NCI-H2227 (cell line): Measurements from ENCODE around the gene UBAP1.
"Not testable (repeated sequence)": the region's sequence is repeated elsewhere in the genome, so short reads cannot be mapped to it uniquely, and the experiment has no call there.

Source experiments
- DNase-seq: peaks from one replicate; lab custom pipeline; 2025; ENCODE audit not compliant: unreplicated experiment; lab: John Stamatoyannopoulos, UW

UBAP1 gene

DNA sequence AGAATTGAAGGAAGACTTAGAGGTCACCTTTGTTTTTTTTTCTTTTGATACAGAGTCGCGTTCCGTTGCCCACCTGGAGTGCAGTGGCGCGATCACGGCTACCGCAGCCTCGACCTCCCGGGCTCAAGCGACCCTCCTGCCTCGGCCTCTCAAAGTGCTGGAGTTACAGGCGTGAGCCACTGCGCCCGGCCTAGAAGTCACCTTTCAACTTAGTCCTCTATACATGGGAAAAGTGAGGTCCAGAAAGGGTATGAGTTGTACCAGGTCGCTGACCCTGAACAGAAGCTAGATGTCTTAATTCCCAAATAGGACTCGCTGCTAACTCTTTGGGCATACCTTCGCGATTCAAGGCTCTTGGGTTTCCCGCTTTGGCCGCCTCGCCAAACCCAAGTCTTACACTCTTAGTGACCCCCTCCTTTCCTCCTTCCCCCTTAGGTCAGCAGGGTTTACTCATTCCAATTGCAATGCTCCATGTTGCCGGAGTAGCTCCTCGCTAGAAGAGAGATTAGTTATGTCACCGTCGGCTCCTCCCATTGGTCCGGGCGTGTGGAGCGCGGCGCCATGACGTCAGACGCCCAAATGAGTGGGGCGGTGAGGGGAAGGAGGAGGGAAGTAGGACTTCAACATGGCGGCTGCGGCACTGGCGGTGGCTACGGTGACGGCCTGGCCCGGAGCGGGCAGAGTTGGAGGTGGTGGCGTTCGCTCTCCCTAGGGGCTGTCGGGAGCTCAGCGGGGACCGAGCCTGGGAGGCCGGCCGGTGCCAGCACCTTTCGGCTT, at the start of gene UBAP1:
Gene UBAP1, plus strand, starts transcription at position 608 of the 777 bp plus-strand sequence. CDS start 41,872 bp downstream, outside the sequence.
- peak; percentile 94 for DNase-seq

DNA sequence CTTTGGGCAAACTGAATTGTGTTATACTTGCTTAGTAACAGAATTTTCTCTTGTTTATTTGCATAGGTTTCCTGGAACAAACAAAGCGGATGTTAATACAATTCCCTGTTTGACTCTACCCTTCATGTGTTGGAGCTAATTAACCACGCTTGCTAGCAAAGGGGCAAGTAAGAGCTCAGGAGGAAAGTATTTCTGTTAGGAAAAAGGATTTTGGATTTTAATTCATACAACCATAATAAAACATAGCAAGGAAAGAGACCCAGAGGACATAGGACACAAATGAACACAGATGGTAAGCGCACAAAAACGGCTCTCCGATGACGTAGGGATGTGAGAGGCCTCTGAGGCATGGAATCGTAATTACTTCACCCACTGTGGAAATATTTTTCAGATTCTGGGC, 47.3 kb upstream of the UBAP1 start:
- no peak for DNase-seq

DNA sequence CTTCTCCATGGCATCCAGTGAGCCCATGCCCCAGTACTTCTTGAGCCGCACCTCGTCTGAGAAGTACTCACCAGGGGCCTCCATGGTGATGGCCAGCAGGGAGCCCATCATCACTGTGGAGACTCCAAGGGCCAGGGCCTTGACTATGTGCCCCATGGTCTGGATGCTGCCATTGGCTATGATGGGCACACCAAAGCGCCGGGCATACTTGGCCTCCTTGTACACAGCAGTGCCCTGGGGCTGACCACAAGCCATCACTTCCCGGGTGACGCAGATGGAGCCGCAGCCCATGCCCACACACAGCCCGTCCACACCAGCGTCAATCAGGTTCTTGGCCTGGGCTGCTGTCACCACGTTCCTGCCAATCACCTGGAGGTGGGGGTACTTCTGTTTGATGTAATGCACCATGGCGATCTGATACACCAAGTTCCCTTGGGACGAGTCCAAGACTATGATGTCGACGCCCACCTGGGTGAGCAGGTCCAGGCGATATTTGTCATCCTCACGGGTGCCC, 45.4 kb upstream of the UBAP1 start:
- no peak for DNase-seq

GRCh38 chr9:34134521-34134920, 44.3 kb upstream of the UBAP1 start:
- DNase-seq = no peak

DNA sequence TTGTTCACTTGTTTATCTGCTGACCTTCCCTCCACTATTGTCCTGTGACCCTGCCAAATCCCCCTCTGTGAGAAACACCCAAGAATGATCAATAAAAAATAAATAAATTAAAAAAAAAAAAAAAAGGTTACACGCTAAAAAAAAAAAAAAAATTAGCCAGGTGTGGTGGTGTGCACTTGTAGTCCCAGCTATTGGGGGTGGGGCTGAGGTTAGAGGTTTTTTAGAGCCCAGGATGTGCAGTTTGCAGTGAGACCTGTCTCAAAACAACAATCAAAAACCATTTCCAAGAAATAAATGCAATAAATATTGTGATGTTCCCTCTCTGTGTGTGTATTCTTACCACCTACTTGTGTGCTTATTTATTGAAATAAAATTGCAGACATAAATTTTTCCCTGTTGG, 40.2 kb upstream of the UBAP1 start:
- not testable (repeated sequence) for DNase-seq

DNA sequence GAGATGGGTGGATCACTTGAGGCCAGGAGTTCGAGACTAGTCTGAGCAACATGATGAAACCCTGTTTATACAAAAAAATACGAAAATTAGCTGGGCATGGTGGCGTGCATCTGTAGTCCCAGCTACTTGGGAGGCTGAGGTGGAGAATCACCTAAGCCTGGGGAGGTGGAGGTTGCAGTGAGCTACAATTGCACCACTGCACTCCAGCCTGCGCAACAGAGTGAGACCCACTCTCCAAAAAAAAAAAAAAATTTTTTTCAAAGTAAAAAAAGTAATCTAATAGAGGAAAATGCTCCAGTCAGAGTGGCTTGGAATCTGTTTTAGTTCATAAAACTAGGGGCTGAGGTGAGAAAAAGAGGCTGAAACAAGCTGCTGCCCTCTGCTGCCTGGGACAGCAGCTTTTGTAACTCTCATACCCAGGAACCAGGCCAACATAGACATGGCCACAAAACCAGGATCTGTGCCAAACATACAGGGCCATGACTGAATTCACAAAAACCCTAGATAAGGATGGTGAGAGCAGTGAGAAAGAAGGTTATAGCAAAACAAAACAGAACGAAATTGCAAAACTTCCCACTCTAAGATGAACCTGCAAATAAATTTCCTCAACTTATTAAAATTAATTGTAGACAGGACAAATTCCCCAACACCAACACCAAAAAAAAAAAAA, 39.2 kb upstream of the UBAP1 start:
- DNase-seq = no peak

DNA sequence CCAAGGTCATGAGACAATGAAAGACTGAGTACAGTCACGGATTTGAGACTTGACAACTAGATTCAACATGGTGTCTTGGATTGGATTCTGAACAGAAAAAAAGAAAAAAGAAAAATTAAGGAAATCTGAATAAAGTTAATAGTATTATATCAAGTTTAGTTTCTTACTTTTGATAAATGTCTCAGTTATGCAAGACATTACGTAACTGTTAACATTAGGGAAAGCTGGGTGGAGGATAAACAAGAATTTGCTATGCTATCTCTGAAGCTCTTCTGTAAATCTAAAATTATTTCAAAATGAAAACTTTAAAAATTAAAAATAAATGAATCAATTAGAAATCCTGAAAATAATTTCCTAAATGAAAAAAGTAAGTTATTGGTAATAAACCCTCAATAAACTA, 38.0 kb upstream of the UBAP1 start:
- no peak for DNase-seq

DNA sequence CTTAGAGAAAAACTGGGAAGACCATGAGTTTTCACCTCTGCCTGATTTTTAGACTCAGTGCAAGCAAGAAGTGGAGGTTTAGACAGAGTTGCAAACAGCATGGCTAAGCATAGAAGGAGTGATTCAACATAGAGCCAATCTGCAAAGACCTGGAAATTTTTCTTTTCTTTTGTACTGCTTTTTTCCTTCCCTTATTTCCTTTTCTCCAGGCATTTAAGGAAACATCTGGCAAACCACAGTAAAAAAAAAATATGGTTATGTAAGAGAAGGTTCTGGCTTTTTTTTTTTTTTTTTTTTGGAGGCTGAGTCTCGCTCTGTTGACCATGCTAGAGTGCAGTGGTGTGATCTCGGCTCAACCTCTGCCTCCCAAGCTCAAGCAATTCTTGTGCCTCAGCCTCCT, 35.7 kb upstream of the UBAP1 start:
- DNase-seq = no peak

GRCh38 chr9:34145165-34145564, 33.7 kb upstream of the UBAP1 start:
- peak; percentile 37 for DNase-seq

GRCh38 chr9:34151398-34151797, 27.4 kb upstream of the UBAP1 start:
- DNase-seq = no peak

DNA sequence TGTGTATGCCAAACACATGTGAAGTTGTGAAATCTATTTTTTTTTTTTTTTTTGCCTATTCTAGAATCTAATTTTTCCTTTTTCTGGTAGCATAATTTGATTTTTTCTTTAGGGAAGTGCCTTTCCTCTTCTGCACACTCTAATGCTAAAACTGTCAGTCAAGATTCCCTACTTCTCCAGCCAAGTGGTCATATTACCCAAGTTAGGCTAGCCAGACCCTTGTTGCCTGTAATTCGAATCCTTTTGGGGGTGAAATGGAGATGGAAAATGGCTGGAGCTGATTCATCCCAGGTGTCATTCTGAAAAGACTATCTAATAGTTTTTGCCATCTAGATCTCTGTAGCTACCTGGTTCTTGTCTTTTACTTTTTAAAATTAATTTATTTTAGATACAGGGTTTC, 24.8 kb upstream of the UBAP1 start:
- DNase-seq = no peak

DNA sequence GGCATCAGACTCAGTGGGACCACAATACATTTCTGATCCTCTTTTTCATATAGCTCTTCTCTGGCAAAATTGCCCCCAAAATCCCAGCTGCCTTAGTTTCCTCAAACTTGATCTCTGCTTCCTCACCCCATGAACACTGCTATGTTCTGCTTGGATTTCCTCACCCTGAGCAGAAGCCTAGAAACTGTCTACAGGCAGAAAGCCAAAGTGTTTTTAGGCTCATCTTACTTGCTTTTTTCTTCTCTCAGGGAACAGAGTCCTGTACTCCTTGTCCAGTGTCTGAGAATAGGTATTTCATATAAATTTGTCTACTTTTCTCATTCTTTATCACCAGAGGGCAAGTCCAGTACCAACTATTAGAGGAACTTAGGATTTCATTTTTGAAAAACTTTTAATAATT, 21.5 kb upstream of the UBAP1 start:
- DNase-seq = no peak

- DNase-seq = no peak
These were observed 20.9 kb upstream of the UBAP1 start for GRCh38 chr9:34157898-34158297.

DNA sequence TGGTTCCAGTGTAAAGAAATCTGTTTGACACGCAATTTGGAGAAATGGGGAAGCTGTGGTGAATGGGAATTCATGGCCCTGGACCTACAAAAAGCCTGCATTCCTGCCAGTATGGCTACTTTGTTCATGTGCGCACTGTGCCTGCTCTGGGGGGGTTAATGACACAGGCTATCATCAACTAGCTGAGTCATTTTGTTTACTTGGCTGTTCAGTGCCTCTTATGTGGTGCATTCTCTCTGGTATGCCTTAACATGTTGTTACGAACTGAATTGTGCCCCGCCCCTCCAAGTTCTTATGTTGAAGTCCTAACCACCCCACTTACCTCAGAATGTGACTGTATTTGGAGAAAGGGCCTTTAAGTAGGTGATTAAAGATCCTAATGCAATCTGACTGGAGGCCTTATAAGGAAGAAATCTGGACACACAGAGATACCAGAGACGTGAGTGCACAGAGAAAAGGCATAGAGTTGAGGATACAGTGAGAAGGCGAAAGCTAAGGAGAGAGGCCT, 20.4 kb upstream of the UBAP1 start:
- peak; percentile 72 for DNase-seq

DNA sequence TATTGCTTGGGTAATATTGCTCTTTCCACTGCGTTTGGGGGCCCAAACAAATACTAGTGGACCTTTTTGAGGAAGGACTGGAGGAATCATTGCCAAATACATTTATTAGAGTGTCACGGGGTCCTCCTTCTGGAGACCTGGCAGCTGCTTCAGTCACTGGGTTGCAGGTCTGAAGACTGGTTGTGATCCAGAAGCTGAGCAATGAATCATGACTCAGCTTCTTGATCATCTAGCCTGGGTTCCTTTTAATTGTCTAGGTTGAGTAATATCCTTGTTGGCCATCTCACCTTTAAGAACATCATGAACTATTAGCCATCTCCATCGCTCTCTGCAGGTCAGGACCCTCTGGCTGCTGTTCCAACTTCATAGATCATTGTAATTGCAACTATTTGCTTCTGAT, 15.4 kb upstream of the UBAP1 start:
- no peak for DNase-seq

- DNase-seq = no peak
These were observed 9.7 kb upstream of the UBAP1 start for GRCh38 chr9:34169125-34169524.

- no peak for DNase-seq
These were observed 8.4 kb upstream of the UBAP1 start for GRCh38 chr9:34170237-34170991.

GRCh38 chr9:34171753-34172535, 6.9 kb upstream of the UBAP1 start:
- no peak for DNase-seq

DNA sequence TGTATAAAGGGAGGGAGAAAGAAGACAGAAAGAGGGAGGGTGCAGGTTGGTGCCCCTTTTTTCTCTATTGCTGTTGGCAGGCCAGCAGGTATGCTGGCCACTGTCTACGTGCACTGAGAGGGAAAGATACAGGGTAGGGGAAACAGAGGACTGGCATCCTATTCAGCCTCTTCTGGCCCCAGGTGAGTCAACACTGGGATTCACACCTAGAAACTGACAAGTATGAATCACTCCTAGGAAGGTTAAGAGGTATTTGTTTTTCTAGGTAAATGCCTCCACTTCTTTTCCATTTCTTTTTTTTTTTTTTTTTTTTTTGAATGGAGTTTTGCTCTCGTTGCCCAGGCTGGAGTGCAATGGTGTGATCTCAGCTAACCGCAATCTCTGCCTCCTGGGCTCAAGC, 2.8 kb upstream of the UBAP1 start:
- no peak for DNase-seq

DNA sequence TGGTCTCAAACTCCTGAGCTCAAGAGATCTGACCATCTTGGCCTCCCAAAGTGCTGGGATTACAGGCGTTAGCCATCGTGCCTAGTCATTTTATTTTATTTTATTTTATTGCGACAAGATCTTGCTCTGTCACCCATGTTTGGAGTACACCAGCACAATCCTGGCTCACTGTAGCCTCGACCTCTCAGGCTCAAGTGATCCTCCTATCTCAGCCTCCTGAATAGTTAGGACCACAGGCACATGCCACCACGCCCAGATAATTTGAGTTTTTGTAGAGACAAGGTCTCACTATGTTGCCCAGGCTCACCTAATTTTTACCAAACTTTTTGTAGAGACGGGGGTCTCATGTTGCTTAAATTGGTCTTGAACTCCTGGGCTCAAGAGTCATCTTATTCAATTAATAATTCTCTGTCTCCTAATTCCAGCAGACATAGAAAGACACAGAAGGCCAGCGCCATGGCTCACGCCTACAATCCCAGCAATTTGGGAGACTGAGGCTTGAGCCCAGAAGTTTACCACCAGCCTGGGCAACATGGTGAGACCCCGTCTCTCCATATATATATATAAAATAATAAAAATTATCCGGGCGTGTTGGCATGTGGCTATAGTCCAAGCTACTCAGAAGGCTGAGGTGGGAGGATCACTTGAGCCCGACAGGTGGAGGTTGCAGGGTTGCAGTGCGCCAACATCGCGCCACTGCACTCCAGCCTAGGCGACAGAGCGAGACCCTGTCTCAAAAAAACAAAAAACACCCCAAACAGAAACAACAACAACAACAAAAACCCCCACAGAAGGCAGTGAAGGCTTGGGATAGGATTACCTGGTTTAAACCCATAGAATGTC, 1.0 kb upstream of the UBAP1 start:
- DNase-seq = no peak
